NCI-H146 (cell line): ENCODE data around the gene ZBTB42.

Source experiments
- DNase-seq: peaks from one replicate; lab custom pipeline; 2025; lab: John Stamatoyannopoulos, UW

ZBTB42 gene

DNA sequence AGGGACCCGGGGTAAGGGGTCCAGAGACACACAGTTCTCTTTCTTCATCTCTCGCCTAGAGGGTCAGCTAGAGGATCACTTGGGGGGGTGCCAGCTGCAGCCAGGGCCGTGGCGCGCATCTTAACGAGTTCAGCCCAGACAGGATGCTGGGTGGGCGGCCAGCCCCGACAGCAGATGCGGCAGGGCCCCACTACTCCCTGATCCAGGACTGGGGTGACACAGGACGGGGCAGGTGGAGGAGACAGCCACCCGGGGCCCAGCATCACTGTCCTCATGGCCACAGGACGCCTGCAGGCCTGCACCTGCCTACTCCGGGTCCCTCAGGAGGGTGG, 18.1 kb upstream of the ZBTB42 start:
- DNase-seq: no peak

DNA sequence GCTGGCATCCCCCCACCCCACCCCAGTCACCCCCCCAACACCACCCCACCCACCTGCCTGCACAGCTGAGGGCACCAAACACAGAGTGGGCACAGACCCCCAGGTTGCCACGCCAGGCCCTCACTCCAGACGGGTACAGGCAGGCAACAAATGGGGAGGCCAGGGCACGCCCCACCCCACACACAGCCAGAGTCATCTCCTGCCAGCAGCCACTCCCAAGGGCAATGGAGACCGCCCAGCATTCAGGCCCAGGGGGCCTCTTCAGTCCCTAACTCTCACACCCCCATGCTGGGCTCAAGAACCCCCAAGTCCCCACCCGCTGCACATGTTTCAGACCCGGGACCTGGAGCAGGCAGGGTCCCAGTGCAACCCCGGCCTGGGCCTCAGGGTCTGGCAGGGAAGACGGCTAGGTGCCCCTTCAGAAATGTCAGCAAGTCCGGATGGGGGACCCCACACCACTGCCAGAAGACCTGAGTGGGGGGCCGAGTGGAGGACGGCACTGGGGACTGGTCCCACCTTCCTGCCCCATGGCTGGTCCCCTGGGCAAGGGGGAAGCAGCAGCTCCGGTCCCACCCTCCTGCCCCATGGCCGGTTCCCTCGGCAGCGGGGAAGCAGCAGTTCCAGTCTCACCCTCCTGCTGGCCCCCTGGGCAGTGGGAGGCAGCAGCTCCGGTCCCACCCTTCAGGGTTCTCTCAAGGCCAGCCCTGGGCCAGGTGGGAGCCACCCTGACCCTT, 17.2 kb upstream of the ZBTB42 start:
- no peak for DNase-seq

DNA sequence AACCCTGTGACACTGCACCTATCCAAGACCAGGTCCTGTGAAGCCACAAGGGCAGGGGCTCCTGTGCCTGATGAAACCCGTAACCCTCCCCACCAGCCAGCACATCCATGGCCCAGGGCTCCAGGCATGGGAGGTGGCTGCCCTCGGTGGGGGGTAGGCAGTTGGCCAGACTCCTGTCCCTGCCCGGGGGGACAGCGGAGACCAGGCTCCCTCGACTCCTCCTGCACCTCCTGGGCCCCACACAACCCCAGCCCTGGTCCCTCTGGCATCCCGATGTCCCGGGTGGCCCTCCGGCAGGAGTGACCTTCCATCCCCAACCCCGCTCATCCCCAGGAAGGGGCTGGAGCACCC, 16.7 kb upstream of the ZBTB42 start:
- no peak for DNase-seq

DNA sequence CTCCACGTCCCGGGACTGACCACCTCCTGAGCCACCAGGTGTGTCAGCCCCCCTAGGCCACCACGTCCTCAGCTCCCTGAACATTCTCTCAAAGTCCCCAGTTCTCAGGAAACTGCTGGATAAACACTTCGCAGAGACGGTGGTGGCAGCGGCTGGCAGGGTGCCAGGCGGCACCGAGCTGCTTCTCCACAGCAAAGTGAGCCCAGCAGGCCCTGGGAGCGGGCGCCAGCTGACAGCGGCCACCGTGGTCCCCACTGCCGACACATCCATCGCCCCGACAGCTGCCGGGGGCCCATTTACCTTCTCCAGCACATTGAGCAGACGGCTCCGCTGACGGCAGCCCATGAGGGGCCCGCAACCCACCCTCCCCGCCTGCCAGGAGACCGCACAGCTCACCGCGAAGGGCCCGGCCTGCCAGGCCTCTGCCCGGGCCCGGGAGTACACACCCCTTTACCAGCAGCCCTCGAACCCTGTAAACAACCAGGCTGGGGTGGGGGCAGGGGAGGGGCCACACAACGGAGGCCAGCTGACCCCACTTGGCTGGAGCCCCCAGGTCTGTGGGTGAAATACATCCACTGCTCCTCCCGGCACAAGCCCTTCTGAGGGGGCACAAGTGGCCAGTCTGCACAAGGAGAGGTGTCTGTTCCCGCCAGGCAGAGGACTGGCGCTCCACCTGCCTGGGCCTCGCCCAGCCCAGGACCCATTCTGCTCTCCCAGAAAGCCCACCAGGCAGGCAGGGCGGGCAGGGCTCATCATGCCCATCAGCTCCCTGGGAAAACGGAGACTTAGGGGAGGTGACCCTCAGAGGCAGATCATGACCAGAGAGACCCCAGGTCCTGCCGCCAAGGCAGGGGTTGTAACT, 15.8 kb upstream of the ZBTB42 start:
- DNase-seq: no peak

DNA sequence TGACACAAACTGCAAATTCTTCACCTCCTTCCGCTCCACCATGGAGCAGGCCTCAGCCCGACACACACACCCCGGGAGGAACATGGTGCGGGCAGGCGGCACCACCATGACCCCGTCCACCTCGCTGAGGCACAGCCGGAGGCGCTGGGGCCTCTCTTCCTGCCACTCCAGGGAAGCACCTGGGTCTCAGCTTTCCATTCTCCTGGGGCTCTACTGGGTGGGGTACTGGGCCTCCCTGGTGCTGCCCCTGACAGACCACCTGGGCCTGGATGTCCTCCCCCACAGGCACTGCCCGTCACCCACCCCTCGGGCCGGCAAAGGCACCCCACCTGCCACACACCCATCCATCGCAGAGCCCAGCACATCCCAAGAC, 15.2 kb upstream of the ZBTB42 start:
- DNase-seq: no peak

DNA sequence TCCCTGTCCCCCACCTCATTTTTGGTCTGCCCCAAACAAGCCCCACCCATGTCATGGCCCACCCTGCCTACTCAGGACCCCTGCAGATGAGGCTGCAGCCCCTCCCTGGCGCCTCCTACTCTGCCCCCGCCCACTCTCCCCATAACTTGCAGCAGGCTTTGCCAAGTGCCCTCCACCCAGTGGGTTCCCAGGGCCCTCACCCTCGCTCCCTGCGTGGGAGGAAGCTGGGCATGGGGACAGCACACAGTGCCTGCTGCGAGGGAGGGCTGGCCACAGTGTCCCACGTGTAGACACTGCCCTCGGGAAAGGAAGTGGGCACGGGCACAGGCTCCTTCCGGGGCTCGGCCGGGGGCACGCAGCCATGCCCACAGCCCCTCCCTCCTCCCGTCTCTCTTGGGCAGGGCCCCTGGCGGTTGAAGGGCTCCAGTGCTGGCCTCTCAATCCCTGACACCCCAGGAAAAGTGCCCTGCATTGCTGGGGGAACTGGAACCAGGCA, 14.8 kb upstream of the ZBTB42 start:
- no peak for DNase-seq

DNA sequence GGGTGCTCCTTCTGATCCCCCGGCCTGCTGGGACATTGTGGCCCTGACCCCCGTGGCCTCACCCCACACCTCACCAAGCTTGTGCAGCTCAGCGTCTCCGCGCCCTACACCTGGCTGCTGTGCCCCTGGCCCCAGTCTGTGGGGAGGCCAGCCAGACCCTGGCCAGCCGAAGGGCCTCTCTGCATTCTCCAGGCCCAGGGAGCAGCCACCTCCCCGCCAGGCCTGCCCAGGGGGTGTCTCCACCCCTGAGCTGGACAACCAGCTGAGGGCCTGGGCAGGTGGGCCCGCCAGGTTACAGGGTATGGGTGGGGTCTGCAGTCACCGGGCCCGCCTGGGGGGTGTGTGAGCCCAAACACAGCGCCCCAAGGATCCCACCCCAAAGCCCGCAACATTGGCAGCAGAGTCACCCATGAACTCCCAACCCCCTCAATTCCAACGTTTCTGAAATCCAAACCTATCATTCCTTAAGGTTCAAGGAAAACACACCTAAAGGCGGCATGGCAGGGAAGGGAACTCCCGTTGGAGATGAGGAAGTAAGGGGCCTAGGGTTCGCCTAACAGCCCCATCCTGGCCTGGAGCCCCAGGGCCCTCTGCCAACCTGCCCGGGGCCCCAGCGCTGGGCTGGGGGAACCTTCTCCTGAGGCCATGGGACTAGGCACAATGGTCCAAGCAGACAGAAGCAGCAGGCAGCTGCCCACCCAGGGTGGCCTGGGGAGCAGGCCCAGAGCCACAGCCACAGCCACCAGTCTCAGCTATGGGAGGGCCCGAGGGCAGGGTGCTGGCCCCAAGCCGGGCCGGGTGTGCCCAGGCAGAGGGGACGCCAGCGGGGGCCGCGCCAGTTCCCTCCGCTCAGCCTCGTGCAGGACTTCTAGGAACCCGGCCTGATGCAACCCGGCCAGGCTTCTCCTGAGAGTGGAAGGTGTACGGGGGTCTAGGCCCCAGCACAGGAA, 13.9 kb upstream of the ZBTB42 start:
- DNase-seq: no peak

DNA sequence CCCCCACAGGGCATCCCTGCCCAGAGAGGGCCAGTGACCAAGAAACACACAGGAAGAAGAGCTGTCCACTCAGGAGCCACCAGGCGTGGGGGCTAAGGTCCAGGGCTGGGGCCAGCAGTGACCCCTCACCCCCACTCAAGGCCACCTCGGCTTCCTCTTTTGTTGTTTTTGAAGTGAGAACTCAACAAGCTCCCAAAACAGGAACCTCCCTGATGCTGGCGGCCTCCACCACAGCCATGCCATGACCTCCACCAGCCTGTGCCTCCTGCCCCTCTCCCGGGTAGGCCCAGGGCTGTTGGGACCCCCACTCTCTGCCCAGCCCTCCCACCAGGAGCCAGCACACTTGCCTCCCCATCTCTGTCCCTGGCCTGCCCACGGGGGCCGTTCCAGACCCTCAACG, 13.2 kb upstream of the ZBTB42 start:
- DNase-seq: no peak

DNA sequence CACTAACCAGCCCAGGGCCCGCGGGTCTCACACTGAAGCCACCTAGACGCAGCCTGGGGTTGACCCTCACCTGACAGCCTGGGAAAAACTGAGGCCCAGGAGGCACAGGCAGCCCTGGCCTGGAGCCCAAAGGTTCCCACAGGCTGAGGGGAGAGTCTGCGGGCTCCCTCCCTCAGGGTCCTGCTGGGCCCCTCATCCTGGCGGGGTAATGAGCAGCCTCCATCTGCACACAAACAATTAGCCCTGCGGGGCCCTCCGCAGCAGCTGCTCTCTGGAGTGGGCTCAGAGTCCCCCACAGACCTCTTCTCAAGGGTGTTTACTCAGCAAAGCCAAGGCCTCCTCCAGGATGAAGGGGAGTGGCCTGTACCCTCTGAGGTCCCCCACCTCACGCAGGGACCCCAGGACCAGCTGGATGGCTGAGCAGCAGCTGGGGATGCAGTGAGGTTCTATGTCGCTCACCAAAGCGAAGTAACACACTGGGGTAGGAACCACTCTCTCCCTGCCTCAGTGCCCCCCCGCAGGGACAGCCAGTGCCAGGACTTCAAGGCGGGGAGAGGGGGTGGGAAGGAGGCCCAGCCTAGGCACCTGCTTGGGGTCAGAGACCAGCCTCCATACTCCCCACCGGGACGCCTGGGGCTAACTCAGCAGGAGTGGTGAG, 12.6 kb upstream of the ZBTB42 start:
- peak; percentile 94 for DNase-seq

DNA sequence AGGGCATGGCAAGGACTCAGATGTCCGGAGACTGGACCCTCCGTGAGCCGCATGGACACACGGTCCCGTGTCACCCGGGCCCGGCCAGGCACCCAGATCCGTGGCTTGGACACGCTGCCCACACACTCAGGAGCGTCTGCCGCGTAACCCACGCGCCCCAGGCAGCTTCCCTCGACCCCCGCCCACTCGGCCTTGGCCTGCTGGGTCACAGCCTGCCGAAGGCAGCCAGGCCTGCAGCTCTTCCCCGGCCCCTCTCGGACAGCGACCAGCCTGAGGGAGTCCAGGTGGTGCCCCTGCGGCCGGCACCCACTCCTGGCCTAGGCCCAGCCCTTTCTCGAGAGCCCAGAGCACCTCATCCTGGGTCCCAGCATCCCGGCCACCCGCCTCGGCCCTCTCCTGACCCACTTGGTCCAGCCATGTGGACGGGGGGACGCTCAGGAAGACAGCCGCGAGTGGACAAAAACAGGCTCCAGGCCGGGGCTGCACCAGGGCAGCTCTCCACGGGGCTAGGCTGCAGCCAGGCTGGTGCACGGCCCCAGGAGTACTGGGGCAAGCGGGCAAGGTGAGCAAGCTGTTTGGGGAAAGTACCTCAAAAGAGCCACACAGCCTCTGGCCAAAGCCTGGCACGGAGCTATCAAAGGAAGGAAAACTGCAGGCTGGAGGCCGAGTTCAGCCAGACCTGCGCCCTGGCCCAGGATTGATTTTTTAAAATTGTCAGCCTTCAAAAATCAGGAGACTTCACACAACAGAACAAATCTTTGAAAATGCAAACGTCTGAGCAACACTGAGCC, 11.8 kb upstream of the ZBTB42 start:
- no peak for DNase-seq

DNA sequence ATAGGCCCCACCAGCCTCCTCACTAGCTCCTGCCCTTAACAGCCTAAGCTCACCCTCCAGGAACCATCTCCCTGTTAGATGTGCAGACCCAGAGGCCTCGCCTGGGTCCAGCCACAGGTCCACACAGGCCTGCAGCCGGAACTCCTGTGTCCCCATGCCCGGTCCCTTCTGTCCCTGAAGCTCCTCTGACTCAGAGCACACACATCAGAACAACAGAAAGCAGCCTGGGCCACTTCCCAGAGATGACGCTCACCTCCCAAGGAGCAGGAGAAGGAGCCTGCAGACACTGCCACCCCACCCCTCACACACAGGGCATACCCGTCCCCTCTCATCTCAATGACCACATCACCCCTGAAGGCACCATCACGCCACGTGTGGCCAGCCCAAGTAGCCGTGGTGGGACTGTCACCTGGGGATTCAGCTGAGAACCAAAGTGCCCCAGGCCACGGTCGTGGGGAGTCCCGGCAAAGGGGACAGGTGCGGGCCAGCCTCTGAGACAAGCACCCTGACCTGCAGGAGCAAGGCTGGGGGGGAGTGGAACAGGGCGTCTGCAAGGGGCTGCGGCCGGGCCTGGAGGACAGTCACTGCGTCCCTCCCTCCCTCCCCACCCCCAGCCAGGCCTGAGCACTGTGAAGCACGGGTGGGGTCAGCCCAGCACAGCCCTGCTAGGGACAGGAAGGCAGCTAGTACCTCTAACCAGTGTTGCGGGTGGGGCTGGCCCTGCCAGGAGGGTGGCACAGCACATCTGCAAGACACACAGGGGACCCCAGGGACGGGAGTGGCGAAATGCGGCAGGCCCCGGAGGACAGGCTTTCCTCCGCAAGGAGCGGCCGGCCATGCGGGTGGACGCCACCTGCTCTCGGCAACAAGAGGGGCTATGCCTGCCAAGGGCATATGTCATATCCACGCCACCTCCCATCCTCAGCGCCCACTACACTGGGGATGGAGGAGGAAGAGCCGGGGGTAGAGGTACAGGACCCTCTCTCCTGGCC, 10.9 kb upstream of the ZBTB42 start:
- no peak for DNase-seq

DNA sequence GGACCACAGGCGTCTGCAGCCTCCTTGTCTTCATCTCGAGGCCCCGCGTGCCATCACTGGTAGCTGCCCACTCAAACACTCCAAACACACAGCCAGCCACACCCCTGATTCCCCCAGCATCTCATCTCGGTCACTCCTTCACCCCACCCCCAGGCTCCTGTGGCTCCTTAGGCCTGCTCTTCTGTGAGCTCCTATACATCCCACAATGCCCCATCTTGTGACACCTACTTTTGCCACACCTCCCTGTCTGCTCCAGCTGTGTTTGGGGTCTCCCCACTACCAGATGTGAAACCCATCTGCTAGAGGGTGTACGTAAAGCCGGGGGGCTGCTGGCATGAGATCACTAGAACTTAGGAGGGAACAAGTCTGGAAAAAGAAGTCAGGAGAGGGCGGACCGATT, 9.5 kb upstream of the ZBTB42 start:
- DNase-seq: no peak

DNA sequence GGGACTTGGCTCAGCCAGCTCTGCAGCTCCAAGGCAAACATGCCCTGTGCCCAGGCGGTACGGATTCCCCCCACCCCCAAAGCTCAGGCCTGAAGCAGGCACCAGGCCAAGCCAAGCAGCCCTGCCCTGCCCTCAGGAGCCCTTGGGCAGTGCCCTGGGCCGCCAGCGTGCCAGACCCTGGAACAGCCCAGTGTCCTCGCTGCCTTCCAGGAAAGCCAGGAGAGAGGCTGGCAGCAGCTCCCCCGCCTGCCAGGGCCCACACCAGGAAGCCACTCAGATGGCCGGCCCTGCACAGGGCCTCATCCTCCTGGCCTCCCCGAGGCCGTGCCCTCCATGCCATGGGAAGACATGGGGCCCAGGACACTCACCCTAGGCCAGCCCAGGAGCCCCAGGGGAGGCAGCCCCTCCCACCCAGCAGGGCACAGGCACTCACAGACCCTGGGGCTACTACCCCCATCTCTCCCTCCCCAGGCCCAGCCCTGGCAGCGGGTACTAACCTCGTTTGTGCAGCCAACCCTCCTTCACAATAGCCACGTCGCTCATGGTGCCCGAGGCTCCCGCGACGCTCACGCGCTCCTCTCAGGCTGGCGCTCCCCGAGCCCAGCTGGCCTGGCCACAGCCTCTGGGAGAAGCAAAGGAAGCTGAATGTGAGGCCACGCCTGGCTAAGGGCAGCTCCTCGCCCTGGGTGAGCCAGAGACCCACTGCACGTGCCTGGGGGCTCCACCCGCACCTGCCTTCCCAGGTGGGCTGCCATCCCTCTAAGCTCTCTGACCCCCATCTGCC, 8.6 kb upstream of the ZBTB42 start:
- DNase-seq: no peak

DNA sequence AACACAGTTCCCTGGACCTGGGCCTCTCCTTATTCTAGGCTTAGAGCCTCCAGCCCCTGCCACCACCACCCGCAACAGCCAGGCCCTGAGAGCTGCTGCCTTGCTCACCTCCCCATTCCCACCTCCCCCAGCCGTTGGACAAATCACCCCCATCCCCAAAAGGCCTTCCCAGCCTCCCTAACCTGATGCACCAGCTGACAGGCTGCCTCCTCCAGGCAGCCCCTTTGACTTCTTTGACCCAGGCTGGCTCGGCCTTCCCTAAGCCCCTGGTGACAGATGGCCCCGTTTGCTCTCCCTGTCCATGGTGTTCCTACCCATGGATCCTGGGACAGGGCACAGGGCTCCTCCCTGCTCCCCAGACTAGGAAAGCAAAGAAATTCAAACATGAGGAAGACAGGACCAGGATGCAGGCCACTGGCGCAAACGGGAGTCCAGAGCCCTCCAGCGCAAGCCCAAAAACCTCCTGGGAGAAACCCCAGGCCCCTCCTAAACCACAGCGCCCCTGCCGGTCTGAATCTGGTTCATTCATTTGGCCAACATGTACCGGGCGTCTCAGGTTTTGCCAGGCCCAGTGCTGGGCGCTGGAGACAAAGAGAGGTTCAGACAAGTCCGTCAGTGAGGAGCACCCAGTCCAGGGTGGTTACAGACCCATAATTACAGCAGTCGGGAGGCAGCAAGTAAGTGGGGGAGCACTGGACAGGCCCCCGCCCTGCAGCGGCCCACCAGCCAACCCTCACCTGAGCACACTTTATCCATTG, 7.8 kb upstream of the ZBTB42 start:
- DNase-seq: no peak

DNA sequence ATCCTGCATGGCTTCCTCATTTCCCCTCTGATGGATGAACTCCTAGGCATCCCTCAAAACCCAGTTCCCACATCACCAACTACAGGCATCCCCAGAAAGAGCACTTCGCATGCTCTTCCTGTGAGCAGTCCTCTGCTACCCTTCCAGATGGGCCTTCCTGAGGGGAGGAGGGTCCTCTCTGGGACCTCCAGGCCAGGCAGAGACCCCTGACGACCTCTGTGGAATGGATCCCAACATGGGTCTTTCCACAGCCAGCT, 7.3 kb upstream of the ZBTB42 start:
- DNase-seq: no peak

DNA sequence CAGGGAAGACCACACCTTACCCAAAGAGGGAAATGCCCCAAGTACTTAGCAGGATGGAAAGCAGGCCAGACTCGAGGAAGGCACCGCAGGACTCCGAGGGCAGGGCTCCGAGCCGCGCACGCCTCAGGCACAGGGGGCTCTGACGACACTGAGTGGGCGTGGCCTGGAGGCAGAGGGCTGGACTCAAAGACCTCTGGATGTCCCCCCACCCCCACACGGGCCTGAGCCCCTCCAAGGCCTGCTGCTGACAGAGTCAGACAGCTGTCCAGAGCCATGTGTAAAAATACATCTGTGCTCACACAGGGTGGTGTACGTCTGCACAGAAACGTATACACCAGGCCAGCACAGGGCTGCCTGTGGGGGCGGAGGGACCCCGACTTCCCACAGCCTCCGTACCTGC, 6.8 kb upstream of the ZBTB42 start:
- no peak for DNase-seq

DNA sequence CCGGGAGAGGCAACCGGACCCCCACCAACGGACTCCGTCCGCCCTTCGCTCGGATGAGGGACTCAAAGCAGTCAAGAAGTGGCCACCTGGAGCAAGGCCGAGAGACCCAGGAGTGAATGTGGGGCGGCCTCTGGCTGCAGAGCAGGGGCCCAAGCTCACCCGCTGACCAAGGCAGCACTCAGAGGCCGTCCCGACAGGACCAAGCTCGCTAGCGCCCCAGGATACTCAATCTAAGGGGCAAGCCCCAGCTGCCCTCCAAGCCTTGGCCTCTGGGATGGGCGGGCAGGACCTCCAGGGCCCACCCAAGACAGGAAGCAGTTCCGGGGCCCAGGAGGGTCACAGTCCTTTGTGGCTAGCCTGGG, 6.3 kb upstream of the ZBTB42 start:
- DNase-seq: peak; percentile 49

DNA sequence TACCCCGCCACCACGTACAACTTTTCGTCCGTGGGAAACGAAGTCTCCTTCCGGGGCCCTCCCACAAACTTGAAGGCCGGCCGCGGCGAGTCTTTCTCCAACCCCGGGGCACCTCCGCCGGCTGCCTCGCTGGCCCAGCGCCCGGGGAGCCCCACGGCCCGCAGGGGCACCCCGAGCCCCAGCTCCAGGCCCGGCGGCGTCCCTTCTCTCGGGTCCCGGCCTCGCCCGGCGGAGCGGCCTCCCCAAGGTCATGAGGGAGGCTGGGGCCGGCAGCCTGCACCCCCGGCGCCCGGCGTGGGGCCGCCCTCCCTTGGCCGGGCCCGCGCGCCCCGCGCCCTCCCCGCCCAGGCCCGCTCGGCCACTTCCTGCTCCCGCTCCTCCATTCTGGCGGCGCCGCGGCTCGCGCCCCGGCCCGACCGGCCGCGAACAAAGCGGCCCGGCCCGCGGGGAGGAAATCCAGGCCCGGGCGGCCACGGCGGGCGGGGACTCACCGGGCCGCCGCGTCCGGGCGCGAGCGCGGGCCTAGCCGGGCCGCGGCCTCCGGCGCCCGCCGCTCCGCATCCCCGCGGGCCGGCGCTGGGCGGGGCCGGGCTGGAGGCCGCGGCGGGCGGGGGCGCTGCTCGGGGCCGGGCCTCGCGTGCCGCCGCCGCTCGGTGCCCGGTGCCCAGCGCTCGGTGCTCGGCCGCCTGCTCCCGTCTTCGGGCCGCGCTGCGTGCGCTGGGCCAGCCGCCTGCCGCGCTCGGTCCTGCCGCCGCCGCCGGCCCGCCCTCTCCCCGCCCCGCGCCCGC, 5.7 kb upstream of the ZBTB42 start, which contains the start of gene AKT1:
AKT1 (minus strand) TSS at position 756 of the 788 bp plus-strand sequence. CDS start 3,105 bp downstream, outside the sequence.
- DNase-seq: peak; percentile 43
